GM12878 (cell line): Measurements from ENCODE around the gene FGFR1OP2. TPM values are rescaled to one million over a fixed set of nuclear protein-coding genes. Genes with fewer than 3 reads are reported as not detected.

Experiments
- ATAC-seq: fragments of 200-7000 bp; cut with Tn5 transposase; 3 replicates; pipeline ENCODE4 v1.9.1; 2020; ENCODE audit warnings: mild to moderate bottlenecking, moderate library complexity
- BruUV-seq: library from RNA; stranded (reverse); fragments of 400-500 nt; replicated peaks from 2 replicates; lab custom pipeline; 2021; lab: Mats Ljungman, UMichigan
- CTCF ChIA-PET: fragments of 300-600 bp; sonication (Branson Sonifier 250); formaldehyde crosslinking; extraction: SDS; loops from one replicate; lab custom pipeline; 2021; ENCODE audit warnings: inconsistent platforms; lab: Yijun Ruan, JAX
- POLR2A ChIA-PET: fragments of 350-600 bp; formaldehyde crosslinking; extraction: SDS; loops from one replicate; lab custom pipeline; 2021; ENCODE audit warnings: inconsistent platforms; lab: Charles Lee
- RAD21 ChIA-PET: fragments of 300-600 bp; sonication (Branson Sonifier 250); formaldehyde crosslinking; loops from one replicate; lab custom pipeline; 2023; ENCODE audit warnings: antibody characterized with exemption; ENCODE audit not compliant: unreplicated experiment; lab: Charles Lee
- SMC1A ChIA-PET: fragments of 300-600 bp; sonication (Branson Sonifier 250); formaldehyde crosslinking; loops from one replicate; lab custom pipeline; 2023; ENCODE audit not compliant: unreplicated experiment, uncharacterized antibody; lab: Charles Lee
- DNase-seq: peaks from one replicate; pipeline ENCODE4 v3.0.0-alpha.2; 2011; ENCODE audit warnings: low read depth, low spot score
- FAIRE-seq: peaks from 3 replicates; lab custom pipeline; 2011; peaks lifted over from hg19 to GRCh38; lab: Jason Lieb, UNC
- H2AFZ ChIP-seq: 2 replicates; pipeline ENCODE4 v1.6.0; 2011; ENCODE audit warnings: low read depth, low read length, control low read depth; ENCODE audit not compliant: control insufficient read depth
- H3K27ac ChIP-seq: 2 replicates; pipeline ENCODE4 v1.5.1; 2011; ENCODE audit warnings: control low read depth; ENCODE audit not compliant: control insufficient read depth, insufficient read depth
- H3K27me3 ChIP-seq, 2 experiments: replicated peaks in 1 of 2; 2 replicates each; pipeline versions ENCODE4 v1.6.0 to v1.6.1; 2011; ENCODE audit warnings: low read length in 1 of 2; ENCODE audit not compliant: control insufficient read depth in 2 of 2, insufficient read depth in 2 of 2
- H3K36me3 ChIP-seq, 2 experiments: 2 replicates each; pipeline ENCODE4 v1.5.1; 2011; ENCODE audit warnings: low read length in 1 of 2; ENCODE audit not compliant: control insufficient read depth in 2 of 2, insufficient read depth in 2 of 2
- H3K4me1 ChIP-seq: 2 replicates; pipeline ENCODE4 v1.6.1; 2011; ENCODE audit warnings: mild to moderate bottlenecking, low read length, moderate library complexity, mixed read lengths; ENCODE audit not compliant: control insufficient read depth, insufficient read depth
- H3K4me2 ChIP-seq: 2 replicates; pipeline ENCODE4 v1.6.0; 2011; ENCODE audit warnings: control low read depth; ENCODE audit not compliant: control insufficient read depth, insufficient read depth
- H3K4me3 ChIP-seq: fragments of 200-600 bp; sonication (generic); 2 replicates; pipeline ENCODE4 v1.5.1; 2016
- H3K79me2 ChIP-seq: 2 replicates; pipeline ENCODE4 v1.6.0; 2011; ENCODE audit warnings: low read length; ENCODE audit not compliant: control insufficient read depth, insufficient read depth
- H3K9ac ChIP-seq: 2 replicates; pipeline ENCODE4 v1.8.0; 2011; ENCODE audit warnings: low read length, control low read depth, mixed read lengths; ENCODE audit not compliant: control insufficient read depth, insufficient read depth
- H3K9me3 ChIP-seq: replicated peaks from 3 replicates; pipeline ENCODE4 v1.5.1; 2011; ENCODE audit warnings: mild to moderate bottlenecking, low read length; ENCODE audit not compliant: control insufficient read depth, insufficient read depth
- H4K20me1 ChIP-seq: 2 replicates; pipeline ENCODE4 v1.6.0; 2011; ENCODE audit not compliant: control insufficient read depth, insufficient read depth
- CREB1 ChIP-seq: IDR thresholded peaks from 2 replicates; pipeline ENCODE4 v1.6.1; 2012; ENCODE audit warnings: low read depth, mild to moderate bottlenecking, inconsistent platforms
- GABPA ChIP-seq: IDR thresholded peaks from 2 replicates; pipeline ENCODE4 v1.6.1; 2014; ENCODE audit warnings: antibody characterized with exemption, low read depth, mild to moderate bottlenecking, inconsistent platforms
- HCFC1 ChIP-seq: fragments of 150-350 bp; IDR thresholded peaks from 2 replicates; pipeline ENCODE4 v1.6.1; 2014; ENCODE audit warnings: low read length
- HDAC2 ChIP-seq: fragments of 200-600 bp; sonication (generic); IDR thresholded peaks from 2 replicates; pipeline ENCODE4 v1.6.1; 2017
- MEF2A ChIP-seq: IDR thresholded peaks from 2 replicates; pipeline ENCODE4 v1.6.1; 2011; ENCODE audit warnings: low read depth, mild to moderate bottlenecking, low read length, moderate library complexity; ENCODE audit not compliant: insufficient read depth
- MEF2B ChIP-seq: fragments of 450-650 bp; IDR thresholded peaks from 2 replicates; pipeline ENCODE4 v1.6.1; 2018; ENCODE audit warnings: mild to moderate bottlenecking, moderate library complexity; ENCODE audit not compliant: partially characterized antibody, poor library complexity, severe bottlenecking
- POLR2A ChIP-seq: IDR thresholded peaks from 2 replicates; pipeline ENCODE4 v1.6.1; 2011; ENCODE audit warnings: low read depth, mild to moderate bottlenecking, low read length
- RB1 ChIP-seq: fragments of 450-650 bp; formaldehyde crosslinking; IDR thresholded peaks from 2 replicates; pipeline ENCODE4 v1.6.1; 2017; ENCODE audit warnings: mild to moderate bottlenecking, borderline replicate concordance
- ZBED1 ChIP-seq: IDR thresholded peaks from 2 replicates; pipeline ENCODE4 v1.6.1; 2016; ENCODE audit warnings: borderline replicate concordance
- WGBS: methylation state at CpG from one replicate; pipeline ENCODE4 v1.1.6; 2016; ENCODE audit warnings: low lambda C conversion rate; ENCODE audit not compliant: insufficient replicate concordance, insufficient coverage; ENCODE audit errors: missing lambda C conversion rate; 5-methylcytosine and 5-hydroxymethylcytosine counted together
- in situ Hi-C: fragments of 300-500 bp; cut with MboI; formaldehyde crosslinking; loops from 9 replicates; pipeline ENCODE4 v1.14.3; 2018; ENCODE audit warnings: mixed read lengths
- intact Hi-C: fragments of 100-400 bp; cut with micrococcal nuclease; formaldehyde crosslinking; loops from one replicate; pipeline ENCODE4 v1.14.2; 2022; ENCODE audit not compliant: unreplicated experiment
- polyA plus RNA-seq, 11 experiments: library from polyadenylated mRNA; depleted of rRNA in 4 of 11; unstranded in 6 of 11; stranded (reverse) in 5 of 11; fragments of >200 nt; fragmentation: Nextera tagmentation in 4 of 11; fragmentation: Illumina TruSeq in 1 of 11; extraction: Ambion mirVana in 4 of 11; extraction: Trizol in 1 of 11; gene quantifications; 1 replicate in 1 of 11; 2 replicates in 10 of 11; pipeline versions ENCODE4 v1.2.1 to v1.2.3, GENCODE V29; 2011 to 2016; ENCODE audit warnings: inconsistent platforms in 2 of 11, missing spikeins in 2 of 11, low read depth in 1 of 11
- total RNA-seq, 4 experiments: library from RNA; depleted of rRNA in 3 of 4; stranded (reverse); fragments of >200 nt in 3 of 4; fragmentation: Illumina TruSeq in 1 of 4; extraction: Trizol in 1 of 4; gene quantifications; 2 replicates each; pipeline versions ENCODE4 v1.2.1 to v1.2.3, GENCODE V29; 2013 to 2021
- TF ChIP-seq, protein P1 (sequence below): IDR thresholded peaks from 2 replicates; pipeline ENCODE4 v1.6.1; 2012; ENCODE audit warnings: low read depth, low read length, improper control_type of control experiment

Gene FGFR1OP2
- total and polyA plus RNA-seq, 10 of the 15 experiments (the other 5 are each of a cell fraction or from before 2014, with no cell fraction given) = 28.5 to 59.1 (median 38.3) TPM

DNA sequence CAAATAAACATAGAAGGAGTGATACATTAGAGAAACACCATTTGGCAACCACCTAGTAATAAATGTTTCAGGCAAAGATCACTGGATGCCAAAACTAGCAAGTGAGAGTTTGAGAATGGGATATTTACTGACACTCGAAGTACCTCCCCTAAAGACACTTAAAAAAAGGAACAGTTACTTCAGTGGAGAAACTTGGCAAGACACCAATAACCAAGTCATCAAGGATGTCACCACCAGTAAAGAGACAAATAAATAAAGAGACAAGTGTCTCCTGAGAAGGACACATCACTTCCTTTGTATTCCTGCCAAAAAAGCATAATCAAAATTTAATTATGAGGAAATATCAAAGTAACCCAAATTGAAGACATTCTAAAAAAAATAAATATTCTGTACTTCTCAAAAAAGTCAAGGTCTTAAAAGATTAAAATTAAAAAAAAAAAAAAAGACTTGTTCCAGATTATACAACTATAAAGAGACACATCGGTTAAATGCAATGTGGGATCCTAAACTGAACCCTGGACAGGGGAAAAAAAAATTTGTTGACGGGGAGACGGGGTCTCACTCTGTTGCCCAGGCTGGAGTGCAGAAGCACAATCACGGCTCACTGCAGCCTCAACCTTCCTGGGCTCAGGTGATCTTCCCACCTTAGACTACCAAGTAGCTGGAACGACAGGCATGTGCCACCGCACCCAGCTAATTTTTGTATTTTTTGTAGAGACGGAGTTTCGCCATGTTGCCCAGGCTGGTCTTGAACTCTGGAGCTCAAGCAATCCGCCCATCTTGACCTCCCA is 49.6 kb downstream of the FGFR1OP2 start:
- H3K4me3 ChIP-seq = no peak overlapping the region
- TF ChIP-seq POLR2A (no peak), GABPA (no peak), HCFC1 (no peak), CREB1 (no peak)
- in situ Hi-C loops = no loop called here
- no peak overlapping the region for H3K4me2 ChIP-seq
- ATAC-seq (no peak), DNase-seq (no peak), FAIRE-seq (no peak)
- H2AFZ ChIP-seq = no peak overlapping the region
- no peak overlapping the region for H3K27ac ChIP-seq
- H3K36me3 ChIP-seq = peaks cover 3 to 14% of the 10 kb centered on the region in 2 experiments; a peak in 3 of 4 replicates
- H3K9me3 ChIP-seq = no peaks in the 10 kb centered on the region
- no TSS peak for BruUV-seq
- no peak overlapping the region for H3K9ac ChIP-seq
- intact Hi-C loops = no loop called here
- CTCF ChIA-PET = interaction anchor here (0.9 kb wide), 1 partner anchor 23 kb away, joined by 3 read pairs; no protein-coding TSS in a partner anchor
- WGBS = 92% methylated on average over 10 of the region's 10 CpGs
- POLR2A ChIA-PET = interaction anchor here (0.6 to 0.7 kb wide), 2 partner anchors 49 to 1195 kb away, joined by 3 to 4 read pairs; partner anchors contain the start of gene FGFR1OP2
- SMC1A ChIA-PET = no interaction called here
- RAD21 ChIA-PET = no interaction called here
- no peaks in the 10 kb centered on the region for H3K27me3 ChIP-seq
- H3K79me2 ChIP-seq = no peaks in the 10 kb centered on the region; the same call in 1 of the 2 replicates
- no peaks in the 10 kb centered on the region for H3K4me1 ChIP-seq
- no peaks in the 10 kb centered on the region for H4K20me1 ChIP-seq

DNA sequence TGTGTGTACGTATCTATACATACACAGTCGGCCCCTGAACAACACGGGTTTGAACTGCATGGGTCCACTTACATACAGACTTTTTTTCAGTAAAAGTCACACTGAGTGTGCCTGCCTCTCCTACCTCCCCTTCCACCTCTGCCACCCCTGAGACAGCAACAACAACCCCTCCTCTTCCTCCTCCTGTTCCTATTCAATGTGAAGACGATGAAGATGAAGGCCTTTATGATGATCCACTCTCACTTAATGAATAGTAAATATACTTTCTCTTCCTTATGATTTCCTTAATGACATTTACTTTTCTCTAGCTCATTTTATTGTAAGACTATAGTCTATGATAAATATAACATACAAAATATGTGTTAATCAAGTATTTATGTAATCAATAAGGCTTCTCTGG is 50.4 kb downstream of the FGFR1OP2 start:
- Histone ChIP-seq H3K4me2 (no peak overlapping the region), H2AFZ (no peak overlapping the region), H3K27me3 (no peaks in the 10 kb centered on the region), H3K27ac (no peak overlapping the region), H3K79me2 (no peaks in the 10 kb centered on the region; the same call in 1 of the 2 replicates)
- 99% methylated on average over 4 of the region's 4 CpGs for WGBS
- DNase-seq (no peak), FAIRE-seq (no peak)
- ChIA-PET CTCF (interaction anchor here (0.7 to 0.9 kb wide), 3 partner anchors 22 to 103 kb away, joined by 3 read pairs; no protein-coding TSS in a partner anchor), RAD21 (no interaction called here), SMC1A (interaction anchor here (1.1 to 1.8 kb wide), 2 partner anchors 9 to 13 kb away, joined by 5 to 7 read pairs; no protein-coding TSS in a partner anchor)
- in situ Hi-C loops = no loop called here
- no TSS peak for BruUV-seq
- TF ChIP-seq, protein P1, sequence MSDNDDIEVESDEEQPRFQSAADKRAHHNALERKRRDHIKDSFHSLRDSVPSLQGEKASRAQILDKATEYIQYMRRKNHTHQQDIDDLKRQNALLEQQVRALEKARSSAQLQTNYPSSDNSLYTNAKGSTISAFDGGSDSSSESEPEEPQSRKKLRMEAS = no peak
- TF ChIP-seq MEF2B (no peak), ZBED1 (no peak), RB1 (no peak), MEF2A (no peak), HDAC2 (no peak)
- TF ChIP-seq, all 136 proteins: peak for 0
- intact Hi-C loops = no loop called here
- Histone ChIP-seq H3K9me3 (no peaks in the 10 kb centered on the region), H4K20me1 (no peaks in the 10 kb centered on the region), H3K4me1 (no peaks in the 10 kb centered on the region), H3K9ac (no peak overlapping the region), H3K4me3 (no peak overlapping the region), H3K36me3 (peaks cover 3 to 14% of the 10 kb centered on the region in 2 experiments; a peak in 3 of 4 replicates)
- POLR2A ChIA-PET = interaction anchor here (0.7 kb wide), 1 partner anchor 1196 kb away, joined by 4 read pairs; no protein-coding TSS in a partner anchor
- ATAC-seq = no peak
